K562 (cell line): ENCODE results near the gene FILIP1L.

Experiments used
- ARID2 ChIP-seq: fragments of 450-650 bp; IDR thresholded peaks from 2 replicates; pipeline ENCODE4 v1.6.1; 2017; ENCODE audit warnings: antibody characterized with exemption, mild to moderate bottlenecking
- ATF6 ChIP-seq: sonication (generic); formaldehyde crosslinking; IDR thresholded peaks from 2 replicates; pipeline ENCODE4 v1.4.0; 2020; ENCODE audit warnings: mild to moderate bottlenecking, missing genetic modification reagents
- BCL6 ChIP-seq: fragments of 250-450 bp; sonication (Bioruptor Pico); IDR thresholded peaks from 2 replicates; pipeline ENCODE4 v1.4.0; 2020
- CHD2 ChIP-seq: IDR thresholded peaks from 2 replicates; pipeline ENCODE4 v1.6.1; 2011; ENCODE audit warnings: low read depth, low read length
- GABPA ChIP-seq: fragments of 200-800 bp; sonication (Bioruptor generic); conservative IDR thresholded peaks from 2 replicates; pipeline ENCODE4 v1.6.1; 2016; ENCODE audit warnings: low read depth, missing genetic modification characterization, missing compliant biosample characterization
- GTF3C2 ChIP-seq: IDR thresholded peaks from 3 replicates; pipeline ENCODE4 v1.6.1; 2011; ENCODE audit warnings: borderline replicate concordance, mild to moderate bottlenecking, moderate library complexity; ENCODE audit not compliant: insufficient read length; ENCODE audit errors: extremely low read depth
- HDAC2 ChIP-seq: fragments of 450-650 bp; IDR thresholded peaks from 2 replicates; pipeline ENCODE4 v1.6.1; 2016; ENCODE audit warnings: mild to moderate bottlenecking
- ID3 ChIP-seq, 2 experiments: fragments of 250-450 bp in 1 of 2; fragments of 450-650 bp in 1 of 2; sonication (Bioruptor Pico) in 1 of 2; IDR thresholded peaks; 2 replicates each; pipeline versions ENCODE4 v1.6.1 to v1.8.0; 2016 to 2021; ENCODE audit warnings: mild to moderate bottlenecking in 2 of 2, moderate library complexity in 2 of 2, missing compliant biosample characterization in 1 of 2, missing genetic modification characterization in 1 of 2
- PHB ChIP-seq: fragments of 250-450 bp; sonication (Bioruptor Pico); IDR thresholded peaks from 2 replicates; pipeline ENCODE4 v1.5.0; 2021
- SETDB1 ChIP-seq: IDR thresholded peaks from one replicate; pipeline ENCODE4 v1.6.1; 2012; ENCODE audit warnings: low read length, control low read depth, inconsistent platforms
- TAF1 ChIP-seq: IDR thresholded peaks from 2 replicates; pipeline ENCODE4 v1.6.1; 2011; ENCODE audit warnings: mild to moderate bottlenecking, low read length, moderate library complexity; ENCODE audit not compliant: insufficient read depth, control insufficient read depth, severe bottlenecking; ENCODE audit errors: extremely low read depth
- ZBTB8A ChIP-seq: fragments of 450-650 bp; IDR thresholded peaks from 2 replicates; pipeline ENCODE4 v1.6.1; 2018; ENCODE audit warnings: mild to moderate bottlenecking, moderate library complexity; ENCODE audit not compliant: partially characterized antibody
- ZNF407 ChIP-seq: fragments of 450-650 bp; IDR thresholded peaks from 2 replicates; pipeline ENCODE4 v1.6.1; 2016; ENCODE audit warnings: low read depth
- TF ChIP-seq, protein P1 (sequence below), 3 experiments: IDR thresholded peaks in 2 of 3; conservative IDR thresholded peaks in 1 of 3; 2 replicates each; pipeline ENCODE4 v1.5.1; 2011 to 2012; ENCODE audit warnings: low read length in 3 of 3, mild to moderate bottlenecking in 3 of 3, control low read depth in 2 of 3, improper control_type of control experiment in 1 of 3, inconsistent platforms in 1 of 3, low read depth in 1 of 3, mixed read lengths in 1 of 3, moderate library complexity in 1 of 3; ENCODE audit not compliant: insufficient read depth in 2 of 3

- TF ChIP-seq ID3 (CRISPR knock-in tag; IDR thresholded peaks at IDR 0.05) (no peak), ID3 (tag; IDR thresholded peaks at IDR 0.05) (no peak), GABPA (tag) (no peak), GTF3C2 (no peak), ZNF407 (no peak), SETDB1 (no peak), ZBTB8A (no peak), CHD2 (no peak), PHB (CRISPR knock-in tag) (no peak), BCL6 (no peak), TAF1 (no peak), ARID2 (no peak), ATF6 (CRISPR knock-in tag) (no peak), HDAC2 (no peak)
- TF ChIP-seq, protein P1, sequence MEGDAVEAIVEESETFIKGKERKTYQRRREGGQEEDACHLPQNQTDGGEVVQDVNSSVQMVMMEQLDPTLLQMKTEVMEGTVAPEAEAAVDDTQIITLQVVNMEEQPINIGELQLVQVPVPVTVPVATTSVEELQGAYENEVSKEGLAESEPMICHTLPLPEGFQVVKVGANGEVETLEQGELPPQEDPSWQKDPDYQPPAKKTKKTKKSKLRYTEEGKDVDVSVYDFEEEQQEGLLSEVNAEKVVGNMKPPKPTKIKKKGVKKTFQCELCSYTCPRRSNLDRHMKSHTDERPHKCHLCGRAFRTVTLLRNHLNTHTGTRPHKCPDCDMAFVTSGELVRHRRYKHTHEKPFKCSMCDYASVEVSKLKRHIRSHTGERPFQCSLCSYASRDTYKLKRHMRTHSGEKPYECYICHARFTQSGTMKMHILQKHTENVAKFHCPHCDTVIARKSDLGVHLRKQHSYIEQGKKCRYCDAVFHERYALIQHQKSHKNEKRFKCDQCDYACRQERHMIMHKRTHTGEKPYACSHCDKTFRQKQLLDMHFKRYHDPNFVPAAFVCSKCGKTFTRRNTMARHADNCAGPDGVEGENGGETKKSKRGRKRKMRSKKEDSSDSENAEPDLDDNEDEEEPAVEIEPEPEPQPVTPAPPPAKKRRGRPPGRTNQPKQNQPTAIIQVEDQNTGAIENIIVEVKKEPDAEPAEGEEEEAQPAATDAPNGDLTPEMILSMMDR (IDR thresholded peaks at IDR 0.05 in 2 of 3, conservative IDR thresholded peaks at IDR 0.05 in 1 of 3; ENCODE audit: insufficient read depth in 2 of 3, low read depth in 1 of 3, low read length in 3 of 3): no peak
Observed at GRCh38 chr3:100042166-100042981, 71.9 kb downstream of the FILIP1L start.
